Germinal center (tissue), 1 donor: ENCODE results near the gene IDH3G.

Source experiments
- DNase-seq: peaks from one replicate; pipeline ENCODE4 v3.0.0; 2012; ENCODE audit warnings: mixed read lengths, low spot score

Gene IDH3G

GRCh38 chrX:153816831-153817690 lies 22.9 kb upstream of the IDH3G start:
- no peak for DNase-seq

- DNase-seq: no peak
These were observed 20.6 kb upstream of the IDH3G start for GRCh38 chrX:153814591-153815315.

- DNase-seq: no peak
These were observed 19.0 kb upstream of the IDH3G start for GRCh38 chrX:153813161-153813560.

- no peak for DNase-seq
These were observed 18.0 kb upstream of the IDH3G start for GRCh38 chrX:153812220-153812619.

GRCh38 chrX:153807976-153808375 lies 13.8 kb upstream of the IDH3G start:
- no peak for DNase-seq

DNA sequence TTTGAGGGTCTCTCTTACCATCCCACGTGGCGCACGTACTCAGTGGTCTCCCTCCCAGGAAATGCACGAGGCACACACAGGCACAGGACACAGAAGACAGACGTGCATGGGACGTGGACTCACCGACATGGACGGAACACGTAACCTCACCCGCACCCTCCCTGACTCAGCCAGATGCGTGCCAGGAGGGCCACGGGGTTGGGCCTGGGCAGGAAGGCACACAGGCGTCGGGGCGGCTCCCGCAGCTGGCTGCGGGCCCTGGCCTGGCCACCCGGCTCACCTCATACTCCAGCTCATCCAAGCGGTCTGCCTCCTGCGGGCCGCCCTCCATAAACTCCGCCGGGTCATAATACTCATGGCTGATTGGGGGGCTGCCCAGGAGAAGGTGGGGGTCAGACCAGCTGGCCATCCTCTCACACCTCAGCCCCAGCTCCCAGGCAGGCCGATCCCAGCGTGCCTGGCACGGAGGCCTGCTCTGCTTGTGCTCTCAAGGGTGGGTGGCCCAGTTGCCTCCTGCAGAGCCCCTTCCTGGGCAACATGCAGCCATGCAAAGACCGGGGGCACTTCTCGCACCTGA lies 12.9 kb upstream of the IDH3G start:
- DNase-seq: no peak

- no peak for DNase-seq
These were observed 11.3 kb upstream of the IDH3G start for GRCh38 chrX:153805436-153805835.

- no peak for DNase-seq
These were observed 10.4 kb upstream of the IDH3G start for GRCh38 chrX:153804621-153805020.

- DNase-seq: no peak
These were observed 10.0 kb upstream of the IDH3G start for GRCh38 chrX:153804100-153804595.

- DNase-seq: no peak
These were observed 9.3 kb upstream of the IDH3G start for GRCh38 chrX:153803211-153804099.

GRCh38 chrX:153802513-153803045 lies 8.4 kb upstream of the IDH3G start:
- DNase-seq: no peak

DNA sequence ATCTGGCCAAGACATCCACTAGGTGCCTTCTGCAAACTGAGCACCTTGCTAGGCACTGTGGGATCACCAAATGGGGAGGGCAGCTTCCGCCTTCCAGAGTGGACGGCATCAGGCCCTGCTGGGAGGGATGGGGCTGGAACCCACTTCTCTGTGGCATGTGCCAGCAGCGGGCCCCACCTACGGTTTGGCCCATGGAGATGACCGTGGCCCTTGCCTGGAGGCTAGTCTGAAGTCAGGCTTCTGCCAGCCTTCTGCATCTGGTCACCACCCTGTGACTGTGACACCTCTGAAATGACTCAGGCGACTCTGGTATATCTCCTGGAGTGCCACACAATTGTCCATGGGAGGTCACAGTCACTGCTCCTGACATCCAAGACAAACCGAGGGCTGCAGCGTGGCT lies 7.5 kb upstream of the IDH3G start:
- no peak for DNase-seq

- DNase-seq: no peak
These were observed 6.6 kb upstream of the IDH3G start for GRCh38 chrX:153800746-153801145.

- DNase-seq: no peak
These were observed 6.1 kb upstream of the IDH3G start for GRCh38 chrX:153800177-153800722.

- DNase-seq: no peak
These were observed 5.2 kb upstream of the IDH3G start for GRCh38 chrX:153799326-153799725.

DNA sequence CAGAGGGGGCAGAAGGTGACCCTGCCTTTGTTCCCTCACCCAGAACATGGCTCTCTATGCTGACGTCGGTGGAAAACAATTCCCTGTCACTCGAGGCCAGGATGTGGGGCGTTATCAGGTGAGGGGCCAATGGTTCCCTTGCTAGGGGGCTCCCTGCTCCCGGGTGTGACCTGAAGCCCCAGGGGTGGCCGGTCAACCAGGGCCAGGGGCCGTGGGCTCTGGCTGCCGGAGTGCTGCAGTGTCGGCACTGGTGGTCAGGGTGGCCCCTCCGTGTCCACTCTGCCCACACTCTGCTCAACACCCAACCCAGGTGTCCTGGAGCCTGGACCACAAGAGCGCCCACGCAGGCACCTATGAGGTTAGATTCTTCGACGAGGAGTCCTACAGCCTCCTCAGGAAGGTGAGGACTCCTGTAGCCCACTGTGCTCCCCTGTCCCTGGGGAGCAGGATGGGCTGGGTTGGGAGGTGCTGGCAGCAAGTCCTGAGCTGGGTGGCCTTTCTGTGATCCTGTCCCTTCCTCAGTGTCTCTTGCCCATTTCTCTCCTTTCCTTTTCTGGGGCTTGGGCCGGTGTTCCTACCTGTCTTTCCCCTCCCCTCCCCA lies 3.3 kb upstream of the IDH3G start:
- DNase-seq: no peak

- DNase-seq: no peak
These were observed 982 bp upstream of the IDH3G start for GRCh38 chrX:153794897-153795816.

- no peak for DNase-seq
These were observed 884 bp downstream of the IDH3G start for GRCh38 chrX:153793291-153793690.

GRCh38 chrX:153792368-153792767 lies 1.8 kb downstream of the IDH3G start:
- no peak for DNase-seq
